Neural progenitor cell (in vitro differentiated cells): ENCODE results near the gene INS. TPM values are rescaled to one million over a fixed set of nuclear protein-coding genes. Genes with fewer than 3 reads are reported as not detected.

ENCODE experiments used
- DNase-seq: peaks from one replicate; pipeline ENCODE4 v3.0.0-alpha.2; 2016; ENCODE audit warnings: low spot score
- H2AFZ ChIP-seq: fragments of 200-600 bp; sonication (generic); replicated peaks from 2 replicates; pipeline ENCODE4 v1.6.1; 2016; ENCODE audit warnings: antibody characterized with exemption
- H3F3A ChIP-seq: fragments of 200-600 bp; sonication (generic); 2 replicates; pipeline ENCODE4 v1.6.1; 2016; ENCODE audit warnings: antibody characterized with exemption, low read depth
- H3K27ac ChIP-seq: fragments of 200-600 bp; sonication (generic); 2 replicates; pipeline ENCODE4 v1.5.1; 2016; ENCODE audit warnings: mild to moderate bottlenecking
- H3K27me3 ChIP-seq: fragments of 200-600 bp; sonication (generic); 2 replicates; pipeline ENCODE4 v1.6.1; 2016; ENCODE audit warnings: mild to moderate bottlenecking, moderate library complexity
- H3K36me3 ChIP-seq: fragments of 200-600 bp; sonication (generic); 2 replicates; pipeline ENCODE4 v1.5.1; 2016
- H3K4me1 ChIP-seq: fragments of 200-600 bp; sonication (generic); 2 replicates; pipeline ENCODE4 v1.6.1; 2016; ENCODE audit warnings: mixed run types
- H3K4me2 ChIP-seq: fragments of 200-600 bp; sonication (generic); 2 replicates; pipeline ENCODE4 v1.6.1; 2016
- H3K4me3 ChIP-seq: fragments of 200-600 bp; sonication (generic); 2 replicates; pipeline ENCODE4 v1.5.1; 2016
- H3K79me2 ChIP-seq: fragments of 200-600 bp; sonication (generic); 2 replicates; pipeline ENCODE4 v1.6.1; 2016; ENCODE audit warnings: low read depth
- H3K9ac ChIP-seq: fragments of 200-600 bp; sonication (generic); 2 replicates; pipeline ENCODE4 v1.6.1; 2016
- H3K9me3 ChIP-seq: fragments of 200-600 bp; sonication (generic); 2 replicates; pipeline ENCODE4 v1.5.1; 2016; ENCODE audit warnings: low read depth
- H4K20me1 ChIP-seq: fragments of 200-600 bp; sonication (generic); 2 replicates; pipeline ENCODE4 v1.6.1; 2016; ENCODE audit warnings: low read depth
- H3K27ac Mint-ChIP-seq: 3 replicates; pipeline ENCODE4 v1.8.0; 2021; ENCODE audit warnings: mixed read lengths
- H3K27me3 Mint-ChIP-seq: 2 replicates; pipeline ENCODE4 v1.8.0; 2022; ENCODE audit warnings: low read depth, mild to moderate bottlenecking, inconsistent platforms, moderate library complexity, mixed read lengths; ENCODE audit not compliant: insufficient read depth
- H3K36me3 Mint-ChIP-seq: 3 replicates; pipeline ENCODE4 v1.8.0; 2021; ENCODE audit warnings: mixed read lengths
- H3K4me1 Mint-ChIP-seq: 3 replicates; pipeline ENCODE4 v1.8.0; 2021; ENCODE audit warnings: mixed read lengths
- H3K4me3 Mint-ChIP-seq: 3 replicates; pipeline ENCODE4 v1.8.0; 2021; ENCODE audit warnings: mild to moderate bottlenecking, moderate library complexity, mixed read lengths
- H3K9me3 Mint-ChIP-seq: 3 replicates; pipeline ENCODE4 v1.8.0; 2020; ENCODE audit warnings: mixed read lengths
- CTCF ChIP-seq: fragments of 200-600 bp; sonication (generic); IDR thresholded peaks from 2 replicates; pipeline ENCODE4 v1.5.1; 2017; ENCODE audit warnings: antibody characterized with exemption, mild to moderate bottlenecking
- EZH2 ChIP-seq: fragments of 200-600 bp; sonication (generic); IDR thresholded peaks from 2 replicates; pipeline ENCODE4 v1.6.1; 2017; ENCODE audit warnings: antibody characterized with exemption, mild to moderate bottlenecking, moderate library complexity
- EZH2phosphoT487 ChIP-seq: fragments of 200-600 bp; sonication (generic); IDR thresholded peaks from 2 replicates; pipeline ENCODE4 v1.6.1; 2017; ENCODE audit warnings: antibody characterized with exemption
- total RNA-seq: library from RNA; depleted of rRNA; stranded (reverse); fragments of >200 nt; gene quantifications from 2 replicates; pipeline ENCODE4 v1.2.3, GENCODE V29; 2015; ENCODE audit warnings: low replicate concordance

Gene INS
- total RNA-seq, 1 donor from 2014 or later = not detected

- Mint-ChIP-seq H3K36me3 (no peaks in the 10 kb centered on the region), H3K27ac (no peak overlapping the region), H3K4me3 (peak overlapping the region; percentile 59), H3K27me3 (peaks cover 41% of the 10 kb centered on the region), H3K4me1 (peaks cover 24% of the 10 kb centered on the region), H3K9me3 (peaks cover 1% of the 10 kb centered on the region)
- H3K79me2 ChIP-seq = no peaks in the 10 kb centered on the region
- no peak for DNase-seq
- H3K4me2 ChIP-seq = peak overlapping the region; percentile 93
- no peak overlapping the region for H3K9ac ChIP-seq
- peaks cover 9% of the 10 kb centered on the region for H4K20me1 ChIP-seq
- peaks cover 96% of the 10 kb centered on the region for H3K27me3 ChIP-seq
- H3K27ac ChIP-seq = no peak overlapping the region
- H3F3A ChIP-seq = peaks cover 7% of the 10 kb centered on the region
- no peaks in the 10 kb centered on the region for H3K4me1 ChIP-seq
- H3K4me3 ChIP-seq = peak overlapping the region; percentile 53
- H3K36me3 ChIP-seq = no peaks in the 10 kb centered on the region
- H2AFZ ChIP-seq = no peak overlapping the region
- H3K9me3 ChIP-seq = no peaks in the 10 kb centered on the region
- no peak for TF ChIP-seq CTCF
- no peak for TF ChIP-seq EZH2
- TF ChIP-seq EZH2phosphoT487 = no peak
These were observed 24.6 kb downstream of the INS start for GRCh38 chr11:2136209-2136951.

- TF ChIP-seq CTCF (no peak), EZH2phosphoT487 (no peak), EZH2 (no peak)
- H2AFZ ChIP-seq = no peak overlapping the region
- no peak overlapping the region for H3K27ac ChIP-seq
- H3K27me3 Mint-ChIP-seq = peaks cover 36% of the 10 kb centered on the region
- no peak overlapping the region for H3K9ac ChIP-seq
- peaks cover 90% of the 10 kb centered on the region for H3K27me3 ChIP-seq
- peaks cover 5% of the 10 kb centered on the region for H4K20me1 ChIP-seq
- H3K4me2 ChIP-seq = no peak overlapping the region
- DNase-seq = no peak
- no peaks in the 10 kb centered on the region for H3K9me3 ChIP-seq
- no peak overlapping the region for H3K4me3 ChIP-seq
- H3K9me3 Mint-ChIP-seq = peaks cover 3% of the 10 kb centered on the region
- no peaks in the 10 kb centered on the region for H3K36me3 ChIP-seq
- peak overlapping the region; percentile 7 for H3K4me3 Mint-ChIP-seq
- no peaks in the 10 kb centered on the region for H3K79me2 ChIP-seq
- no peaks in the 10 kb centered on the region for H3K36me3 Mint-ChIP-seq
- no peak overlapping the region for H3K27ac Mint-ChIP-seq
- H3K4me1 Mint-ChIP-seq = peaks cover 22% of the 10 kb centered on the region
- no peaks in the 10 kb centered on the region for H3K4me1 ChIP-seq
- H3F3A ChIP-seq = peaks cover 7% of the 10 kb centered on the region
These were observed 25.3 kb downstream of the INS start for GRCh38 chr11:2135648-2136201.

GRCh38 chr11:2135018-2135569 is 25.9 kb downstream of the INS start:
- Histone ChIP-seq H3K36me3 (no peaks in the 10 kb centered on the region), H3K4me1 (no peaks in the 10 kb centered on the region), H3K4me2 (no peak overlapping the region), H2AFZ (no peak overlapping the region), H3K27ac (no peak overlapping the region), H3K9ac (no peak overlapping the region), H3K79me2 (no peaks in the 10 kb centered on the region), H4K20me1 (peaks cover 3% of the 10 kb centered on the region), H3K27me3 (peaks cover 83% of the 10 kb centered on the region), H3K4me3 (no peak overlapping the region), H3F3A (peaks cover 7% of the 10 kb centered on the region), H3K9me3 (no peaks in the 10 kb centered on the region)
- Mint-ChIP-seq H3K4me3 (no peak overlapping the region), H3K4me1 (peaks cover 22% of the 10 kb centered on the region), H3K36me3 (no peaks in the 10 kb centered on the region), H3K27ac (no peak overlapping the region), H3K27me3 (peaks cover 35% of the 10 kb centered on the region), H3K9me3 (peaks cover 3% of the 10 kb centered on the region)
- no peak for DNase-seq
- TF ChIP-seq EZH2phosphoT487 = no peak
- TF ChIP-seq EZH2 = no peak
- TF ChIP-seq CTCF = no peak
